HG03045 (cell line): ENCODE data around the gene MMP7.

ENCODE experiments used
- ATAC-seq: cut with Tn5 transposase; IDR thresholded peaks from one replicate; pipeline ENCODE4 v1.9.1; 2021; ENCODE audit warnings: mild to moderate bottlenecking, moderate library complexity; ENCODE audit not compliant: unreplicated experiment

MMP7 gene

DNA sequence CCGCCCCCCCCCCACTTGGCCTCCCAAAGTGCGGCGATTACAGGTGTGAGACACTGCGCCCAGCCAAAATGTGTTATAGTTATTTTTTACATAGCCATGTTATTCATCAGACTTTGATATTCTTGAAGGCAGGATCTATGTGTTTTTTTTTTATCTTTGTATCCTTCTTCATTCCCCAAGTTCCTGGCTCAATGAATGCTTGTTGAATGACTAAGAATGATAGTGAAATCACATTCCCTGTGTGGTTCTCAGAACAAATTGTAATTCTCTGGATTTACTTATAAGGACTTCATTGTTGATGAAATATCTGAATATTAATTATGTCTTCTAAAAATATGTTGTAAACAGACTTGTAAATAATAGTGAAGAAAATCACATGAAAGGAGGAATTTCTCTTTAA, 33.5 kb downstream of the MMP7 start:
- ATAC-seq, result no peak

DNA sequence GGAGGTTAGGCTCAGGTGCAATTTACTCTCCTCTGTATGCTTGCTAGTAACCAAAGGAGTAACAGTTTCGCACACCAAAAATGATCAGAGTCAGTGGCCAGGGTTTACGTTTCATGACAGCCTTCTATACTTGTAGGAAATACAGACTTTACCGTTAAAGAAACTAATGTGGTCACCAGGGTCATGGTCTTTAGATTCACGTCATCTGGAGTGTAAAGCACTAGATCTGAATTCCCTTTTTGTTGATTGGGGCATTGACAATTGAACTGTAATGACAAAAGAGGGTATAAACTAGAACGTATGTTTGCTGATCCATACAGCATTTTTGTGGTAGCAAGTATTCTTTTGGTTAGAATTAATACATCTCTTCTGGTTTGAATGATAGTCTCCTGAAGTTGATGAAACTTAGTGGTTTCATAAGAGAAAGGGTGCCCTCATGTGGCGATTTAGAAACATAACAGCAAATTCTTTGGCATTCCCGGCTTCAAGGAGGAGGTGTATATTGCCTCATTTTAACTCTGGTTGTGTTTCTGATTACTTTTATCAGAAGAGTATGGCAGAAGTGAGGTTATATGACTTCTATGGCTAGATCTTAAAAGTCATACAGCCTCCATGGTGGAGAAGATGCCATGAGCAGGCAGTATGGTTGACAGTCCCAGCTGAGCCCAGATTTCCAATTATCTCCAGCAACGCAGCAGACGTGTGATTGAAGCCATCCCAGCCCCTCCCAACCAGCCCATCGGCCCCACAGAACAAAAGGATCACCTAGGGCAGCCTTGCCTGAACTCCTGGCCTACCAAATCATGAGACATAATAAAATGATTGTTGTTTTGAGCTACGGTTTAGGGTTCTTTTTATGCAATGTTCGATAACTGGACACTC, 35.1 kb downstream of the MMP7 start:
- peak; percentile 74 for ATAC-seq

DNA sequence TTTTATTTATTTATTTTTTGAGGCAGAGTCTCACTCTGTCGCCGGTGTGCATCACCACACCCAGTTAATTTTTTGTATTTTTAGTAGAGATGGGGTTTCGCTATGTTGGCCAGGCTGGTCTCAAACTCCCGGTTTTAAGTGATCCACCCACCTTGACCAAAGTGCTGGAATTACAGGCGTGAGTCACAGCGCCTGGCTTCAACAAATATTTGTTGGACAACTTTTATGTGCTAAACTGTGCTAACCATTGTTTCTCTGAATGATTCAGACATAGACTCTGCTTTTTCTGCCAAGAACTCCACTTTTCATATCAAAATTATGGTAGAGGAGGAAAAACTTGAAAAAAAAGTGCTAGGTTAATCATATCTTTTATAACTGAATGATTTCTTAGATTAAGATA, 36.3 kb downstream of the MMP7 start:
- ATAC-seq, result no peak

DNA sequence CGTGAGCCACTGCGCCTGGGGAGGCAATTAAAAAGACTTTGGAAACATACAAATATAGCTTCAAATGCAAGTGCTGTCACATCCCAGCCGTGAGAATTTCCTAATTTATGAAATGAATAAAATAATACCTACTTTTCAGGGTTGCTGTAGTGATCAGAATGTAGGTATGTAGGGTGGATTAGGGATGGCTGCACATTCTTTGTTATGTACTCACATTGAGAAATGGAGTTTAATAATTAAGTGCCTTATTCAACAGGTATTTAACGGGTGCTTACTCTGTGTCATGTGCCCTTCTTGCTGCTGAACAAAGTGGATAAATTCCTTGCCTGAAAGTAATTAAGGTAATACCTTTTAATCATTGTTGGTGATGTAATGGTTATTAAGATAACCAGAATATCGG, 37.0 kb downstream of the MMP7 start:
- no peak for ATAC-seq

DNA sequence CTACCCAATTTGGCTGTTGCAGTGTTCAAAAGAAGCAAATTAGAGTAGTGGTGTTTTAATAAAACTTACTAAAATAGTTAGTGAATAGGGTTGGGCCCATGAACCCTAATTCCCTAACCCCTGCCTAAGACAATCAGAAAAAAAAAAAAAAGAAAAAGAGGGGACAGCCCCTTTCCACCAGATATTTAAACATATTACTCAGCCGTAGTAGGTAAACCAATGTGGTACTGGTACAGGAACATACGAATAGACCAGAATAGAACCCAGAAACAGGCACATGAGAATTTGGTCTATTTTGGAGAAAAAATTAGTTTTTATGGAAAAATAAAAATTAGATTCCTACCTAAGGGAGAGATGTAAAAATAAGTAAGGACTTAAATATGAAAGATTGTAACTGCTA, 38.6 kb downstream of the MMP7 start:
- no peak for ATAC-seq

DNA sequence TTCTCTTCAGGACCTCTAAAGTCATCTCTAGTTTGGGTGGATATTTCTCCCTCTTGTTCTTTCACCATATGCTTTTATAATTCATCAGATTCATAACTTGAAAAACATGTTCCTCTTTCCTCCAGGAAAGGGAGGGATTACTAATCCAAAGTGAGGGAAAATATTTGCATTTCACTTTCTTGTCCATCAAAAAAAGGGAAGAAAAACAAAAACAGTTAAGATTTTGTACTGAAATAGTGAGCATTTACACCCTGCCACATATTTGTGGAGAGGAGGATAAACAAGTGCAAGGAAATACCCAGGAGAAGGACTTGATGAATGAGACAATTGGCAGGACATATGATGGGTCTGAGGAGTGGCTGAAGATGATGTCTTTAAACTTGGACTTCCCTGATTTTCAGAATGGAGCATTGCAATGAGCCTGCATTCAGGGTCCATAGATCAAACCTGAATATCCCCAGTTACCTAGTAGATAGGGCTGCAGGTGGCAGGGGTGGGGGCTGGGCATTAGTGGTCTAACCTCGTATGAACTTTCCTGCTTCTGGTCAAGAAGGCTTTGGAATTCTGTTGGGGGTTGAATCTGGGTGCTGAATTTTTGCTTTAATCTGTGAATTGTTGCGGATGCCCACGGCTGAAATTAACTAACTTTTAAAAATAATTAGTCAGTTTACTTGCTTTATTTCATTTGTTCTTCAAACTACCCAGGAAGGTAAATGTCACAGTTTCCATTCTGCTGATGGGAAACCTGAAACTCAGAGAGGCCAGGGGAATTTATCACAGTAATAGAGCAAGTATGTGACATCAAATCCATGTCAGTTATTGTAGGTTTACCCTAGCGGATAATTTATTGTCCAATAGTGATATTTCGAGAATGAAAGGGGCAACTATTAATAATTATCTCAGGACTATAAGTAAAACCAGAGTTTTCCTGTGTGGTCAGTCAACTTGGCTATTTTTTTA, 41.1 kb downstream of the MMP7 start:
- no peak for ATAC-seq

DNA sequence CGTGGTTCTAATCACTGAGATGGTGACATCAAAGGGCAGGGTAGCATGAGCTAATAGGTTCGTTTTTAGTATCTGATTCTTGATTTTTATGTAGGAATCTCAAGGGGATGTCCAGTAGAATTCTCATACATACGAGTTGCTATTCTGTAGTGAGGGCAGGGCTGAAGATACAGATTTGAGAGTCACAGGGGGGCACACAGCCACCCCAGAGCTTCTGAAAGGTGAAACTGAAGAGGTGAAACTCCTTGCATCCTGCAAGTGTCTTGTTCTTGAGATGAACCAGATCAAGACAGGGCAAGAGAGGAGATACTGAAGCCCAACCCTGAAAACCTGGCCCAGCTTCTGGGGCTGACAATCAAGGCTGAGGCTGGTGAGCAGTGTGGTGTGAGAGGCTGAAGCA, 42.3 kb downstream of the MMP7 start:
- peak; percentile 66 for ATAC-seq

DNA sequence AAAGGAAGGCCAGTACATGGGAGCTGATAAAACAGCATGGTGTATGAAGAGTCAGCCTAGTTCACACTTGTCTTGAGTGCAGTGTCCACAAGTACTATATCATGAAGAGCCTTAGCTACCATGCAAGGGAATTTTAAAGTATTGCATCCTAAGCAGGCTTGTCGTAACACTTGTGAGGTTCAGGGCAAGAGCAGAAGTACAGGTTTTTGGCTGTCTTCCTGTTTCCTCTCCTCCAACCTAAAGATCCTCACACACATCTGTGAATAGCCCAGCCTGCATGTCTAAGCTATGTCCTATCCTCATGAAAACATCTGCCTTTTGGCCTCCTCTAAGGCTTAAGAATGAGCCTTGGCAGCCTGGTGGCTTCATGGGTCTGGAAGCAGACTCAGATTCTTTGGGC, 43.3 kb downstream of the MMP7 start:
- no peak for ATAC-seq

DNA sequence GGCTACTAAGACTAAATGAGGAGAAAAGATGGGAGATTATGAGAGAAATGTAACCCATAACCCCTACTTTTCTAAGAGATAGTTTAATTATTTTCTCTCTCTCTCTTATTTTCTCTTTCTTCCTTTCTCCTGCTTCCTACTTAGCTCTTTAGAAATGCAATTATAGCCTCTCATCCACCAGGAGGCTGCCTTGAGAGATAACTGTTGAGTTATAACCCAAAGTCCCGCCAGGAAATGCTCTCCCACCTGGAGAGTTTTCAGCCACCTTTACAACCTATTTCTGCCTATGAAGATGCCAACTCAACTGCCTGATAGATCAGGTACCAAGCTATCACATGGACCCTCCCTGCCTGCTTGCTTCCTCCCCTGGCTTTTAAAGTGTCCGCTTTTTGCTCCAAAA, 44.0 kb downstream of the MMP7 start:
- no peak for ATAC-seq

DNA sequence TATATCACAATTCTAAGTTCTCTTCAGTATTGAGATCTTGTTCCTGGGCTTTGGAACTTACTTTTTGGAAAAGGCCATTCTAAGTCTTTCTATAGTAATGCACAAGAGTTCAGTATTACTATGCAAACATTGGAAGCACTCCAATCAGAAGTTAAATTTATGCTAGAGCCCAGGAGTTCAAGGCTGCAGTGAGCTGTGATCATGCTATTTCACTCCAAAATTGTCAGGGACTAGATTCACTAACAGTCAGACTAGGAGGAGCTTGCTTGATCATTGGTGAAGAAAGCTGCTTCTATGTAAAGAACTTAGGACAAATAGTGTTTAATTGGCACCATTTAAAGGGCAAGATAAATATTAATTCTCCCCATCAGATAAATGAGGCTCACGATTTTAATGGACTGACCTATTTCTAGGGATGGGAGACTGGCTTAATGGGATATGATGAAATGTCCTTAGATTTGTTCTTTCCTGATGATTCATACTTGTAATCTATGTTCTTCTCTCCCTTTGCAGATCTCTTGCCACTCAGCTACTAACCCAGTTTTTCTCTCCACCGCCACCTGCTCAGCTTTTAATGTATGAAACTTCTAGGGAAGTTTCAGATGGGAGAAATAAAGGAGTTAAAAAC, 45.3 kb downstream of the MMP7 start:
- ATAC-seq, result no peak

DNA sequence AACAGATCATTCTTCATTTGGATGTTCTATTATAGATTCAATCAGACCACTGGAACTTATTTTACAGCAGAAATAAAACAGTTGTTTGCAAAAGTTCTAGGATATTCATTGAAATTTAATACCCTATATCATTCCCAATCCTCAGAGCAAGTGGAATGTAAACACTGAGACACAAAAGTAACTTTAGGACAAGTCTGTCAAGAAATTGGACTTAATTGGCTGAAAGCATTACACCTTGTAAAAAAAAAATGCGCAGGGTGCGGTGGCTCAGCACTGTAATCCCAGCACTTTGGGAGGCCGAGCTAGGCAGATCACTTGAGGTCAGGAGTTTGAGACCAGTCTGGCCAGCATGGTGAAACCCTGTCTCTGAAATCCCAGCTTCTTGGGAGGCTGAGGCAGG, 48.1 kb downstream of the MMP7 start:
- no peak for ATAC-seq

DNA sequence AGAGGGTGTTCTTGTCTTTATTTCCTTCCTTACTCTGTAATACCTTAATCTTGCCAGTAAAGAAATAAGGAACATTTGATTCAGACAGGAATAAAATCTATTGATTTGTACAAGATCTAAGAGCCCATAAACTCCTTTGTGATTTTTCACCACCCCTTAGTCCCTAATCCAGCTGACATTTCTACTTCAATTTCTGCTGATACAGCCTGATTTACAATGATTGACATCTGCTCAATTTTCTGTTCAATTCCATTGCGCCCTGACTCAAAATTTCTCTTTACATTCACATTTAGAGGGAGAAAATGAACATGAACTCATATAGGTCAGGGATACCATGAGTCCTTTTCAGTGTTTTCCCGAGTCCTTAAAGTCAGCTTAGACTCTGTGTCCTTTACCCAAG, 50.8 kb downstream of the MMP7 start:
- ATAC-seq, result no peak

DNA sequence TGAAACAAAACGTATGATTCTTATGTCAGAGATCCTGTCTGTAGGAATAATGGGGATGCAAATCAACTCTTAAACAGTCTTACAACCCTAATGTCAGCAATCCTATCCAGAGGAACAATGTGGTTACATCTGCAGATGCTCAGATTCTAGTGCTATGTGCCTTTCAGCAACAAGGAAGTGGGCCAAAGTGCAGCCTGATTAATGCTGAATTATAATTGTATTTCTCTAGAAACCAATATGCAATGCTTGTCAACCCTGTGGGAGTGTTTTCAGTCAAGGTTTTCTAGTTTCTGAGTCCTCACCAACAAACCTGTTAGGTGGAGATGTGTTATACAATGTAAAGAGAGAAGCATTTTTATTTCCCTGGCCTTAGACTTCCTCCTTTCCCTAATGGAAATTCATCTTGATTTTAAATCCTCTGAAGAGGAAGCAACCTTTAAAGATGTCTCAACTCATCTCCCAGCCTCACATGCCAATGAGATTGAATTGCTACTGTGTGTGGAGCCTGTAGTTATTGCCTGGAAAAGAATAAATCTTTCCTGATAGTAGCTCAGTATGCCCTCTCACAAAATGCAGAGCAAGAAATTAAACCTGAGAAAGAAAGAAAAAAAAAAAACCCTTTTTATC, 51.8 kb downstream of the MMP7 start:
- ATAC-seq, result no peak

DNA sequence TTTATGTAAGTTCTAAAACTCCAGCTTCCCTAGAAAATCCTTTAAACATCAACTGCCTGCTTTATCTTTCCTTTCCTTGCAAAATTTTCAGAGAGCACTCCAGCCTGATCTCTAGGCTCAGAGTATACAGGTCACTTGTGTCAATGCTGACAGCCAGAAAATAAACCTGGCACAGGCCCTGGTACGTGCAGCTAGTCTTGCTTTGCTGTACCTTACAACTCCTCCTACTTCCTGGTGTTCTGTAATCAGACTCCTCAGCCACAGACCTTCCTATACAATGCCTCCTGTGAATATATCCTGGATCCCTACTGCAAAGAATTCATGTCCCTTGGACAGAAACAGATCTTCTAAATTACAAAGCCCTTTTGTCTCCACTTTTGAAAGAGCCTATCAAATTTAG, 53.7 kb downstream of the MMP7 start:
- no peak for ATAC-seq

DNA sequence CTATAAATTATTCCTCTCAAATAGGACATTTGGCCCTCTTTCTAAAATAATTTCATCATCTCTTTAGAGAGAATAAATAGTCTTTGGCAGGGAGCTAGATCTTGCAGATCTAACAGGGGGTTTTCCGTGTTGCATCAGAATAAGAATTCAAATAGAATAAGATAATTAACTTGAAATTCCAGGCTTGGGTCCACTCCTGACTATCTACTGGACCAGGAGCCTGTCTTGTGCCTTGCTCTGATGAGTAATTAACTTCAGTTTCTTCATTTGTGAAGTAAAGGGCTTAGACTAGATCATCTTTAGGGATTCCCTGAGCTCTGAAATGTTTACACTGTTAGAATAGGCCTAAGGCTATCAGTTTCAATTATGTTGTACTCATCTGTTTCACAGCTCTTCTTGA, 54.5 kb downstream of the MMP7 start:
- ATAC-seq, result no peak

DNA sequence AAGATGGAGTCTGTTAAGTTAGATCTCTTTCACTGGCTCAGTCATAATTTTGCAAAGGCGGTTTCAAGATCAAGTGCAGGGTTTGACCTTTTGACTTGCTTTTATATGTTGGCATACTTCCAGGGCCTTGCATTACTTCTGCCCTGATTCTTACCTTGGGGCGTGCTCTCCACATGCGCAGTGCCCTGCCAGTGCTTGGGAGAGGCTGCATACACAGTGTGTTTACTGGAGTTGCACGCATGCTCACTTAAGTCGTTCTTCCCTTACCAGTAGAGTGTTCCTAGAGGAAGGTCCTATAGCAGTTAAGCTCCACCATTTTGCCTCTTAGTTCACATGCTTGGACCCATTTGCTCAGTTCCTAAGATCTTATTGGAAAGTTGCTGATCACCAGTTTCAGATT, 57.0 kb downstream of the MMP7 start:
- ATAC-seq, result no peak

DNA sequence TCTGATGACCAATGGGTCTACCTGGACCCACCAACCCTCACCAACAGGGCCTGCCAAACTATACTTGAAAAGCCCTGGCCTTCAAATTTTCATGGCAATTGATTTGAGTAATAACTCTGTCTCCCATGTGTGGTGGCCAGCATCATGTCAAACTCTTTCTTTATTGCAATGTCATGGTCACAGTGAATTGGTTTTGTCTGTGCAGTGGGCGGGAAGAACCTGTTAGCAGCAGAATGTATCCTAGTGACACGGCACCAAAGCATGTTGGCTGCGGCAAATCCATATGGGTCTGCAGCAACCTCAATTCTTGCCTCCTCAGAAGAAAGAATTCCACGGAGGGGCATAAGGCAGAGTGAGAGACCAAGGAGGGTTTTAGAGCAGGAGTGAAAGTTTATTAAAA, 58.4 kb downstream of the MMP7 start:
- ATAC-seq, result no peak

DNA sequence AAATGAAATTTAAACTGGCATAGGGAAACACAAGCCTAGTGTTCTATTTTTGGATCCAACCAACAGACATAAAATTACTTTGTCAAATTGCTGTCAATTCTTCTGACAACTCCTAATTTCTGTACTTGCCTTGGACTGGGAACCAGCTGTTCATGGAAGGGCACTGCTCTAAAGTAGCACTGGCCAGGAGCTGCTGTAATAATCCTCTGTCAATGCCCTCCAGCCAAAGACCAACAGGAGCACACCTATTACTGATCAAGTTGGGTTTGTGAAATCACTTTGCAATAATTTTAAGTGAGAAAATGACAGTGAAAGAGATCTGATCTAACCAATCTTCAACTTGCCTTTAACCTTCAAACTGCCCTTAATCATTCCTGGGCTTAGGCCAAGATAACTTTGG, 59.1 kb downstream of the MMP7 start:
- no peak for ATAC-seq
